OCI-LY3 (cell line): Measurements from ENCODE around the gene MED19.

ENCODE experiments used
- H2AFZ ChIP-seq: fragments of 200-600, 300-600 bp; shearing (Covaris generic); 2 replicates; pipeline ENCODE4 v1.6.0; 2014; ENCODE audit warnings: antibody characterized with exemption, low read depth, low read length
- H3K27ac ChIP-seq: fragments of 200-600, 300-600 bp; sonication (generic); 2 replicates; pipeline ENCODE4 v1.5.1; 2014; ENCODE audit warnings: mild to moderate bottlenecking, low read length, moderate library complexity, mixed read lengths
- H3K27me3 ChIP-seq: fragments of 200-600, 300-600 bp; sonication (generic); 2 replicates; pipeline ENCODE4 v1.6.1; 2014; ENCODE audit warnings: low read depth, low read length, mixed read lengths
- H3K36me3 ChIP-seq: fragments of 200-600, 300-600 bp; sonication (generic); replicated peaks from 2 replicates; pipeline ENCODE3; 2014; ENCODE audit warnings: low read depth, low read length, mixed read lengths
- H3K4me1 ChIP-seq: fragments of 300-600, 200-600 bp; sonication (generic); 2 replicates; pipeline ENCODE4 v1.6.1; 2014; ENCODE audit warnings: low read length, mixed read lengths
- H3K4me2 ChIP-seq: fragments of 200-600, 300-600 bp; sonication (generic); 2 replicates; pipeline ENCODE4 v1.6.1; 2014; ENCODE audit warnings: low read length, mixed read lengths
- H3K4me3 ChIP-seq: fragments of 300-600, 200-600 bp; sonication (generic); 2 replicates; pipeline ENCODE4 v1.5.1; 2014; ENCODE audit warnings: antibody characterized with exemption, mild to moderate bottlenecking, low read length, moderate library complexity
- H3K79me2 ChIP-seq: fragments of 300-600, 200-600 bp; shearing (Covaris generic); 2 replicates; pipeline ENCODE4 v1.6.1; 2014; ENCODE audit warnings: mild to moderate bottlenecking, low read length, mixed read lengths
- H3K9ac ChIP-seq: fragments of 300-600, 200-600 bp; shearing (Covaris generic); 2 replicates; pipeline ENCODE4 v1.6.0; 2014; ENCODE audit warnings: mild to moderate bottlenecking, low read length, moderate library complexity
- H3K9me3 ChIP-seq: fragments of 200-600, 300-600 bp; shearing (Covaris generic); 2 replicates; pipeline ENCODE4 v1.6.1; 2014; ENCODE audit warnings: low read length, mixed read lengths; ENCODE audit not compliant: insufficient read depth
- H4K20me1 ChIP-seq: fragments of 200-600, 300-600 bp; sonication (generic); 2 replicates; pipeline ENCODE4 v1.6.1; 2016; ENCODE audit warnings: low read length, mixed read lengths; ENCODE audit not compliant: insufficient read depth
- EZH2phosphoT487 ChIP-seq: fragments of 200-600 bp; shearing (Covaris generic); IDR thresholded peaks from 2 replicates; pipeline ENCODE4 v1.6.1; 2018; ENCODE audit warnings: antibody characterized with exemption, mixed run types, low read depth
- TF ChIP-seq, protein P1 (sequence below): fragments of 200-600, 300-600 bp; sonication (generic); IDR thresholded peaks from 2 replicates; pipeline ENCODE4 v1.5.1; 2014; ENCODE audit warnings: antibody characterized with exemption, low read length, low read depth

The MED19 gene, protein sequence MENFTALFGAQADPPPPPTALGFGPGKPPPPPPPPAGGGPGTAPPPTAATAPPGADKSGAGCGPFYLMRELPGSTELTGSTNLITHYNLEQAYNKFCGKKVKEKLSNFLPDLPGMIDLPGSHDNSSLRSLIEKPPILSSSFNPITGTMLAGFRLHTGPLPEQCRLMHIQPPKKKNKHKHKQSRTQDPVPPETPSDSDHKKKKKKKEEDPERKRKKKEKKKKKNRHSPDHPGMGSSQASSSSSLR

GRCh38 chr11:57711414-57712255 lies at the start of gene MED19:
Gene MED19, minus strand, starts transcription at chr11:57712215. Its CDS starts 36 bp downstream, at chr11:57712179.
- H2AFZ ChIP-seq, result peak within 1 kb of the TSS; percentile 81
- H4K20me1 ChIP-seq, result no peaks in the 10 kb centered on the region; the same call in 1 of the 2 replicates
- no peaks in the 10 kb centered on the region for H3K27me3 ChIP-seq
- peaks cover 61% of the 10 kb centered on the region for H3K79me2 ChIP-seq
- peaks cover 15% of the 10 kb centered on the region for H3K36me3 ChIP-seq
- H3K4me1 ChIP-seq, result peaks cover 32% of the 10 kb centered on the region
- H3K4me2 ChIP-seq, result peak within 1 kb of the TSS; percentile 98
- no peaks in the 10 kb centered on the region for H3K9me3 ChIP-seq
- H3K9ac ChIP-seq, result peak within 1 kb of the TSS; percentile 93
- peak within 1 kb of the TSS; percentile 91 for H3K4me3 ChIP-seq
- TF ChIP-seq, protein P1, sequence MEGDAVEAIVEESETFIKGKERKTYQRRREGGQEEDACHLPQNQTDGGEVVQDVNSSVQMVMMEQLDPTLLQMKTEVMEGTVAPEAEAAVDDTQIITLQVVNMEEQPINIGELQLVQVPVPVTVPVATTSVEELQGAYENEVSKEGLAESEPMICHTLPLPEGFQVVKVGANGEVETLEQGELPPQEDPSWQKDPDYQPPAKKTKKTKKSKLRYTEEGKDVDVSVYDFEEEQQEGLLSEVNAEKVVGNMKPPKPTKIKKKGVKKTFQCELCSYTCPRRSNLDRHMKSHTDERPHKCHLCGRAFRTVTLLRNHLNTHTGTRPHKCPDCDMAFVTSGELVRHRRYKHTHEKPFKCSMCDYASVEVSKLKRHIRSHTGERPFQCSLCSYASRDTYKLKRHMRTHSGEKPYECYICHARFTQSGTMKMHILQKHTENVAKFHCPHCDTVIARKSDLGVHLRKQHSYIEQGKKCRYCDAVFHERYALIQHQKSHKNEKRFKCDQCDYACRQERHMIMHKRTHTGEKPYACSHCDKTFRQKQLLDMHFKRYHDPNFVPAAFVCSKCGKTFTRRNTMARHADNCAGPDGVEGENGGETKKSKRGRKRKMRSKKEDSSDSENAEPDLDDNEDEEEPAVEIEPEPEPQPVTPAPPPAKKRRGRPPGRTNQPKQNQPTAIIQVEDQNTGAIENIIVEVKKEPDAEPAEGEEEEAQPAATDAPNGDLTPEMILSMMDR, result no peak
- TF ChIP-seq EZH2phosphoT487, result no peak
- H3K27ac ChIP-seq, result peak within 1 kb of the TSS; percentile 81

DNA sequence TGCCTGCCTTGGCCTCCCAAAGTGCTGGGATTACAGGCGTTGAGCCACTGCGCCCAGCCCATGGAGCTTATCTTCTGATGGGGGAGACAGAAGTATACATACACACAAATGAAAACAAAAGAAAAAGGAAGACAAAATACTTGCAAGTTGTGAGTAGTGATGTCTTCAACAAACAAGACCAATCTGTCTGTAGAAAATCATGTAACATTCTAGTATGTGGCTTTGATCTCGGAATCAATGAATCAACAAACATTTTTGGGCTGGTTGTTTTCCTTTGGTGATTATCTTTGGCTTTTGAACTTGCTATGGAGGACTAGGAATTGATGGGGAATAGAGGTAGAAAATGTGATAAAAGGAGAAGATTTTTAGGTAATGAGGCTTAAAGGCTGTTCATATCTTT lies 46.2 kb upstream of the MED19 start:
- no peak overlapping the region for H3K4me3 ChIP-seq

GRCh38 chr11:57752954-57753353 lies 40.9 kb upstream of the MED19 start:
- TF ChIP-seq, protein P1, result no peak
- TF ChIP-seq EZH2phosphoT487, result no peak
- Histone ChIP-seq H3K4me2 (no peak overlapping the region), H2AFZ (no peak overlapping the region), H3K27ac (no peak overlapping the region), H3K36me3 (no peaks in the 10 kb centered on the region), H3K9ac (no peak overlapping the region), H4K20me1 (no peaks in the 10 kb centered on the region), H3K27me3 (no peaks in the 10 kb centered on the region), H3K79me2 (no peaks in the 10 kb centered on the region), H3K4me3 (no peak overlapping the region), H3K9me3 (no peaks in the 10 kb centered on the region), H3K4me1 (no peaks in the 10 kb centered on the region)

More for the DNA sequence above, 46.2 kb upstream of the MED19 start:
- Histone ChIP-seq H4K20me1 (no peaks in the 10 kb centered on the region), H3K9ac (no peak overlapping the region), H3K79me2 (no peaks in the 10 kb centered on the region), H3K36me3 (no peaks in the 10 kb centered on the region), H3K27me3 (no peaks in the 10 kb centered on the region), H3K9me3 (no peaks in the 10 kb centered on the region), H3K27ac (no peak overlapping the region), H3K4me1 (no peaks in the 10 kb centered on the region), H3K4me2 (no peak overlapping the region), H2AFZ (no peak overlapping the region)
- TF ChIP-seq, protein P1, result no peak
- TF ChIP-seq EZH2phosphoT487, result no peak

DNA sequence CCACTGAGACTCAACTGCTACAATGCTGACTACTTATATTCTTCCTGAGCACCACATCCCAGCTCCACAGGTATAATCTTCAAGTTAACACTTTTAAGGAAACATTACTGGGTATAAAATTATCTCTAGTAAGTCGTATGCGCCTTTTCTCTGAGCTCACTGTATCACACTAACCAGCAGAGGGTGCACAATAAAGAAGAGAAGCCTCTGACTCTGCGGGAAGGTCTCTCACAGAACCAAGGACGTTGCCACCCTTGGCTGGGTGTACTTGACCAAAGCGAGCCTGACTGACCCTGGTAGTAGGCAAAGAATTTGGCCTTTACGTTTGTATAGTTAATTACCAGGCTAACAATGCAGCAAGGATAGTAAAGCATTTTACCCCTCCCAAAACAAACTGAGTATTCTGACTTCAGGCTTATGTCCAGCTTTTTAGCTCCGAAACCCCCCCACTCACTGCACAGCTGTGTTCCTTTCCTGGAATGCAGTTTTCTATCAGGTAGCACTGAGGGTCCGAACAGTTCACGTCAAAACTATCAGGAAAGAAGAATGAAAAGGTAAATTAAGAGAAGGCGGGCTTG lies 39.8 kb upstream of the MED19 start, which contains the start of gene BTBD18:
BTBD18 (minus strand) TSS at position 144 of the 578 bp plus-strand sequence. CDS start 631 bp downstream, outside the sequence.
- Histone ChIP-seq H3K27me3 (no peaks in the 10 kb centered on the region), H3K9me3 (no peaks in the 10 kb centered on the region), H3K79me2 (no peaks in the 10 kb centered on the region), H3K4me2 (no peak within 1 kb of the TSS), H3K36me3 (peaks cover 4% of the 10 kb centered on the region), H4K20me1 (no peaks in the 10 kb centered on the region), H2AFZ (no peak within 1 kb of the TSS), H3K4me3 (no peak within 1 kb of the TSS), H3K4me1 (no peaks in the 10 kb centered on the region), H3K9ac (no peak within 1 kb of the TSS), H3K27ac (no peak within 1 kb of the TSS)
- TF ChIP-seq EZH2phosphoT487, result no peak
- TF ChIP-seq, protein P1, result peak; percentile 61
